ENCODE data around the gene SMIM5. TPM values are rescaled to one million over a fixed set of nuclear protein-coding genes. Genes with fewer than 3 reads are reported as not detected.

SMIM5 gene
- total and polyA plus RNA-seq, 2 experiments from 2014 or later: 0.60 to 0.89 TPM

- peak overlapping the region; percentile 66 for H3K4me3 ChIP-seq
- H3K9me3 ChIP-seq (ENCODE audit: low read depth): no peaks in the 10 kb centered on the region
- no peak overlapping the region for H3K27ac ChIP-seq
- peaks cover 7% of the 10 kb centered on the region for H3K4me1 ChIP-seq (ENCODE audit: low read depth)
- H3K36me3 ChIP-seq: peaks cover 16% of the 10 kb centered on the region
- no peak for TF ChIP-seq CTCF (IDR thresholded peaks at IDR 0.05; ENCODE audit: low read depth, low read length)
- no peak for DNase-seq (ENCODE audit: low read depth in 1 of 2, low spot score in 1 of 2)
- H3K27me3 ChIP-seq: no peaks in the 10 kb centered on the region
Measured at GRCh38 chr17:75667825-75668224, 34.6 kb downstream of the SMIM5 start.

DNA sequence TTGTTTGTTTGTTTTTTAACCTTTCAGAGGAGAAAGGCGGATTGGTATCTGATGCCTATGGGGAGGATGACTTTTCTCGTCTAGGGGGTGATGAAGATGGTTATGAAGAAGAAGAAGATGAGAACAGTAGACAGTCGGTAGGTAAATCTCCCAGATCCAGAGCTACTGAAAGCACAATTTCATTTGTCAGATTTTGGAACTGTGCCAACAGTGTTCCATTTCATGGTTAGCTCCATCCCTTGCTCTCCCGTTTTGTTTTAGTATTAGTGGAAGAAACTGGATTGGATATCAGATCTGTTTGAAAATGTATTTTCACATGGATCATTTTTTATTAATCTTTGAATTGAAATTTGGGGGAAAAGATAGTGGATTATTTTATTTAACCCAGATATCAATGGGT lies 35.3 kb downstream of the SMIM5 start:
- no peak overlapping the region for H3K27ac ChIP-seq
- H3K4me3 ChIP-seq: peak overlapping the region; percentile 66

GRCh38 chr17:75670868-75671267 lies 37.6 kb downstream of the SMIM5 start:
- no peak overlapping the region for H3K4me3 ChIP-seq
- no peaks in the 10 kb centered on the region for H3K9me3 ChIP-seq (ENCODE audit: low read depth)
- H3K27me3 ChIP-seq: no peaks in the 10 kb centered on the region
- H3K36me3 ChIP-seq: peaks cover 21% of the 10 kb centered on the region
- H3K4me1 ChIP-seq (ENCODE audit: low read depth): peaks cover 7% of the 10 kb centered on the region
- TF ChIP-seq CTCF (IDR thresholded peaks at IDR 0.05; ENCODE audit: low read depth, low read length): no peak
- no peak overlapping the region for H3K27ac ChIP-seq
- no peak for DNase-seq (ENCODE audit: low read depth in 1 of 2, low spot score in 1 of 2)

More for the DNA sequence above, 35.3 kb downstream of the SMIM5 start:
- Histone ChIP-seq H3K36me3 (peaks cover 21% of the 10 kb centered on the region), H3K9me3 (ENCODE audit: low read depth) (no peaks in the 10 kb centered on the region), H3K27me3 (no peaks in the 10 kb centered on the region), H3K4me1 (ENCODE audit: low read depth) (peaks cover 7% of the 10 kb centered on the region)
- TF ChIP-seq CTCF (IDR thresholded peaks at IDR 0.05; ENCODE audit: low read depth, low read length): no peak
- no peak for DNase-seq (ENCODE audit: low read depth in 1 of 2, low spot score in 1 of 2)

- no peak overlapping the region for H3K27ac ChIP-seq
- DNase-seq (ENCODE audit: low read depth in 1 of 2, low spot score in 1 of 2): no peak
- peaks cover 4% of the 10 kb centered on the region for H3K4me1 ChIP-seq (ENCODE audit: low read depth)
- H3K4me3 ChIP-seq: no peak overlapping the region
- no peak for TF ChIP-seq CTCF (IDR thresholded peaks at IDR 0.05; ENCODE audit: low read depth, low read length)
- H3K27me3 ChIP-seq: no peaks in the 10 kb centered on the region
- H3K9me3 ChIP-seq (ENCODE audit: low read depth): no peaks in the 10 kb centered on the region
- peaks cover 21% of the 10 kb centered on the region for H3K36me3 ChIP-seq
Measured at GRCh38 chr17:75672011-75672410, 38.8 kb downstream of the SMIM5 start.

- Histone ChIP-seq H3K9me3 (ENCODE audit: low read depth) (no peaks in the 10 kb centered on the region), H3K27me3 (no peaks in the 10 kb centered on the region), H3K4me3 (no peak overlapping the region), H3K27ac (no peak overlapping the region), H3K36me3 (peaks cover 21% of the 10 kb centered on the region), H3K4me1 (ENCODE audit: low read depth) (no peaks in the 10 kb centered on the region)
- DNase-seq (ENCODE audit: low read depth in 1 of 2, low spot score in 1 of 2): no peak
- TF ChIP-seq CTCF (IDR thresholded peaks at IDR 0.05; ENCODE audit: low read depth, low read length): no peak
Measured at GRCh38 chr17:75673487-75673886, 40.3 kb downstream of the SMIM5 start.

DNA sequence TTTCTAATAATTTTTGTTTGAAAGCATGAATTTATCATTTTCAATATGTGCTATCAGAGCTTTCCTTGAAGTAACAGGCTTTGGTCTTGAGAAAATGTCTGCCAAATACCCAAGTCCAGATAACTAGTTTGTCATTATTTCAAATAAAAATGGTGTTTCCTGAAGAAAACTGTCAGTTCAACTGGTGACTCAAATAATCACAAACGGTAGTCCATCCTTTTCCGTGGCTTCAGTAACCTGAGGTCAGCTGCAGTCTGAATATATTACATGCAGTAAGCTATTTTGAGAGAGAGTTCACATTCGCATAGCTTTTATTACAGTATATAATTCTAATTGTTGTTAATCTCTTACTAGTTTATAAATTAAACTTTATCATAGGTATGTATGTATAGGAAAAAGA lies 43.2 kb downstream of the SMIM5 start:
- Histone ChIP-seq H3K36me3 (peaks cover 7% of the 10 kb centered on the region), H3K27me3 (no peaks in the 10 kb centered on the region), H3K27ac (no peak overlapping the region), H3K9me3 (ENCODE audit: low read depth) (no peaks in the 10 kb centered on the region), H3K4me1 (ENCODE audit: low read depth) (no peaks in the 10 kb centered on the region), H3K4me3 (no peak overlapping the region)
- no peak for DNase-seq (ENCODE audit: low read depth in 1 of 2, low spot score in 1 of 2)
- TF ChIP-seq CTCF (IDR thresholded peaks at IDR 0.05; ENCODE audit: low read depth, low read length): no peak

Measured in cardiac muscle cell (in vitro differentiated cells and primary cell).